OCI-LY3 (cell line): ENCODE data around the gene CENPU.

Experiments used
- EZH2phosphoT487 ChIP-seq: fragments of 200-600 bp; shearing (Covaris generic); IDR thresholded peaks from 2 replicates; pipeline ENCODE4 v1.6.1; 2018; ENCODE audit warnings: antibody characterized with exemption, mixed run types, low read depth
- TF ChIP-seq, protein P1 (sequence below): fragments of 200-600, 300-600 bp; sonication (generic); IDR thresholded peaks from 2 replicates; pipeline ENCODE4 v1.5.1; 2014; ENCODE audit warnings: antibody characterized with exemption, low read length, low read depth

- TF ChIP-seq, protein P1, sequence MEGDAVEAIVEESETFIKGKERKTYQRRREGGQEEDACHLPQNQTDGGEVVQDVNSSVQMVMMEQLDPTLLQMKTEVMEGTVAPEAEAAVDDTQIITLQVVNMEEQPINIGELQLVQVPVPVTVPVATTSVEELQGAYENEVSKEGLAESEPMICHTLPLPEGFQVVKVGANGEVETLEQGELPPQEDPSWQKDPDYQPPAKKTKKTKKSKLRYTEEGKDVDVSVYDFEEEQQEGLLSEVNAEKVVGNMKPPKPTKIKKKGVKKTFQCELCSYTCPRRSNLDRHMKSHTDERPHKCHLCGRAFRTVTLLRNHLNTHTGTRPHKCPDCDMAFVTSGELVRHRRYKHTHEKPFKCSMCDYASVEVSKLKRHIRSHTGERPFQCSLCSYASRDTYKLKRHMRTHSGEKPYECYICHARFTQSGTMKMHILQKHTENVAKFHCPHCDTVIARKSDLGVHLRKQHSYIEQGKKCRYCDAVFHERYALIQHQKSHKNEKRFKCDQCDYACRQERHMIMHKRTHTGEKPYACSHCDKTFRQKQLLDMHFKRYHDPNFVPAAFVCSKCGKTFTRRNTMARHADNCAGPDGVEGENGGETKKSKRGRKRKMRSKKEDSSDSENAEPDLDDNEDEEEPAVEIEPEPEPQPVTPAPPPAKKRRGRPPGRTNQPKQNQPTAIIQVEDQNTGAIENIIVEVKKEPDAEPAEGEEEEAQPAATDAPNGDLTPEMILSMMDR: no peak
- no peak for TF ChIP-seq EZH2phosphoT487
Observed at GRCh38 chr4:184734758-184735157, 862 bp upstream of the CENPU start.
